GM18868 (cell line): ENCODE measurements around the gene CAPRIN2.

Experiments
- ATAC-seq: cut with Tn5 transposase; IDR thresholded peaks from one replicate; pipeline ENCODE4 v1.9.1; 2021; ENCODE audit warnings: mild to moderate bottlenecking, moderate library complexity; ENCODE audit not compliant: unreplicated experiment

CAPRIN2 gene

GRCh38 chr12:30769802-30770201 lies 15.1 kb upstream of the CAPRIN2 start:
- no peak for ATAC-seq

GRCh38 chr12:30764251-30764650 lies 9.5 kb upstream of the CAPRIN2 start:
- ATAC-seq: no peak

GRCh38 chr12:30763053-30763452 lies 8.3 kb upstream of the CAPRIN2 start:
- ATAC-seq: no peak

DNA sequence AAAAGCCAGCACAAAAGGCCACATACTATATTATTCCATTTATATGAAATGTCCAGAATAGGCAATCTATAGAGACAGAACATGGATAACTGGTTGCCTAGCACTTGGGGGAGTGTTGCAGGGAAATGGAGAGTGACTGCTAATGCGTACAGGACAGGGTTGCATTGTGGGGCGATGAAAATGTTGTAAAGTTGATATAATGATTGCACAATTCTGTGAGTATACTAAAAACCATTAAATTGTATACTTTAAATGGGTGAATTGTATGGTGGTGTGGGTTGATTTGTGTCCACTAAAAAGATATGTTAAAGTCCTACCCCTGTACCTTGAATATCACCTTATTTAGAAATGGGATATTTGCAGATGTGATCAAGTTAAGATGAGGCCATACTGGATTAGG lies 7.0 kb upstream of the CAPRIN2 start:
- ATAC-seq: no peak

DNA sequence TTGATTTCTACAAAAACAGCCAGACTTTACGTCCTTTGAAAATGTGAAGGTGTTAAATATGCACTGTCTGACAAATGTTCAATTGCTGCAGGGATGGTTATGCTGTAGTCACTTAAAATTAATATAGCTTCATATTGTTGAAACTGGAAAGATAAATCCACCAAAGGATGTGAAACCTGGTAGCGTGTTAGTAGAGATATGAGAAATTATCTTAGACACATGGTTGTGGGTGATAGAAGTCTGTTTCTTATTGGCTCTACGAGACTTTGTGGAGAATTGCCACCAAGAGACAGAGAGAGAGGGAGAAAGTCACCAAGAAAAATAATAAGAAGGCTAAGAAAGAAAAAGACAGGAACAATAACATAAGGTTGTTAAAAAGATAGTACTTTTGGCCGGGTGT lies 2.6 kb upstream of the CAPRIN2 start:
- ATAC-seq: no peak

DNA sequence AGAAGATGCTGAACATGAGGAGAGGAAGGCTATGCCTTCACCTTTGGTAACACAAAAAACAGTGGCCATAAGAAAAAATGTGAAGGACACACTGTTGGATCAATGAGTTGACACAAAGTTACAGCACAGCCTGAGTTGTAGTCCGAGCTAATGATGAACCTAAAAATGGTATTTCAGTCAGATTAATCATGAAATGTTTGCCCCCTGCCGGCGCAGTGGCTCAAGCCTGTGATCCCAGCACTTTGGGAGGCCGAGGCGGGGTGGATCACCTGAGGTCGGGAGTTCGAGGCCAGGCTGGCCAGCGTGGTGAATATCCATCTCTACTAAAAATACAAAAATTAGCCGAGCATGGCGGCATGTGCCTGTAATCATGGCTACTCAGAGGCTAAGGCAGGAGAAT lies 1.3 kb upstream of the CAPRIN2 start:
- no peak for ATAC-seq

DNA sequence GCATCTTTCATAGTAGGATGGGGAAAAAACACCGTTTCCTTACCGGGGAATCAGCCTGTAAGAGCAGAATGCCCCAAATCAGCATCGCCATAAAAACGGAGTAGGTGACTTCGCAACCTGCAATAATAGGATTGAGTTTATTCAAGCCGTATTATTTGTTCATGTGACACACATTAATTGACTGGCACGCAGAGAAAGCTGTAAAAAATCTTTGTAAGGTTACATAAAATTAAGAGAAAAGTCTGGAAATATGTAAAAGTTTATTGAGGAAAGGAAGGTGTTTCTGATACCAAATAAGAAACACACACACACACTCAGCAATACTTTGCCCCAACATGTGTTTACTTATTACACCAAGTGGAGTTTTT lies 628 bp upstream of the CAPRIN2 start:
- ATAC-seq: no peak

GRCh38 chr12:30754383-30754749 lies 385 bp downstream of the CAPRIN2 start:
- no peak for ATAC-seq

DNA sequence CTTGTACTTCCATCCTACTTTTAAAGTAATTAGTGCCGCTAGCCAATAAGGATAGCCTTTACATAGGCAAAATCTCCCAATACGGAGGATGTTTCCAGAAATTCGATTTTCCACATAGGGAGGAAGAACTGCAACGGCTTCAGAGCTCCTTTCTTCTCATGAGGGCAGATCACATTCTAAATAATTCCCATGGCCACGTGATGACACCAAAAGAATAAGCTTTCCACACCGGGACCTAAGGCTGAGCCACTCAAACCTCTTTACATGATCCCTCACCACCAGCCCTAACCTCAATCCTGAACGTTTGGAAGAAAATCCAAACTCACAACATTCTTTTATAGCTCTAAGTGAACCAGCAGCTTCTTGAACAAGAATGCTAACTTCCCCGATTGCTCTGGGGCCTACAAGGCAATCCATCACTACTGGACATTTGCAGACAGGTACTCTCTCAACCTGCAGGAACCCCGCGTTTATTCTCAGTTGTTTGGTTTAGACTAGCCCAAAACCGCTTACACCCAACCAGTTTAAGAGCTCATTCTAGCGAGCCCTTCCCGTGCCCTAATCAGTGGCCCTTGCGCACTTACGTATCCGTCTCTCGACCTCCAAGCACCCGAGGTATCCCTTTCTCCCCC lies 884 bp downstream of the CAPRIN2 start:
- no peak for ATAC-seq

DNA sequence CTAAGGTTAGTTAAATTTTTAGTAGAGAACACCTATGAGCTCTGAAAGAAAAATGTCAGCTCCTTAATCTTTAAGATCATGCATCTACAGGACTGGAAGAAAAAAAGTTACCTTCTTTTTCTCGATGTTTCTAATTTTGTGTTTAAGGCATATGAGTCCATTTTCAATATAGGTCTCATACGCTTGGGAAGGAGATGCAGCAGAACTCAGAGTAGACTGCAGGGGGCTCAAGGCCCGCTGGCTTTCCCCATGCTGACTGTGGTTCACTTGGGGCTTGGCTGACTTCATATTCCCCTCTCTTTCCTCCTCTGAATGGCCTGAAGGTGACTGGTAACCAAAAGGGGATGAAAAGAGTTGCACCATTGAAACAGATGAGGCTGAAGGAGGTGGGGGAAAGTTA lies 1.5 kb downstream of the CAPRIN2 start:
- no peak for ATAC-seq

DNA sequence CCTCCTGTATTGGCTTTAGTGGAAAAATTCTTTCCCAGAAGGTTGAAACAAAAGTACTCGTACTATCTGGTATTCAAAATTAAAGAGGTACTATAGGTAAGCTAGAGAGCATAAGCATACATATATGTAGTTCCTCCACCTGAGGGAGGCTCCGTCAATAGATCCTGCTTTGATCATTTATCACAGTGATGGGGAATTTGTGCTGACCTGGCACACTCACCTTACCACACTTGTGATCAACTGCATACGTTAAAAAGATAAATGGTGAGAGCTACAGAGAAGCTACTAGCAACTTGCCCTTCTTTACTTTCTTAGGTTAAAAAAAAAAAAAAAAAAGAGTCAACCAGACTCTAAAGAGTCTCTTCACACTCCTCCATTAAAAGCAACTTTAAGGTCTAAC lies 2.5 kb downstream of the CAPRIN2 start:
- ATAC-seq: no peak

DNA sequence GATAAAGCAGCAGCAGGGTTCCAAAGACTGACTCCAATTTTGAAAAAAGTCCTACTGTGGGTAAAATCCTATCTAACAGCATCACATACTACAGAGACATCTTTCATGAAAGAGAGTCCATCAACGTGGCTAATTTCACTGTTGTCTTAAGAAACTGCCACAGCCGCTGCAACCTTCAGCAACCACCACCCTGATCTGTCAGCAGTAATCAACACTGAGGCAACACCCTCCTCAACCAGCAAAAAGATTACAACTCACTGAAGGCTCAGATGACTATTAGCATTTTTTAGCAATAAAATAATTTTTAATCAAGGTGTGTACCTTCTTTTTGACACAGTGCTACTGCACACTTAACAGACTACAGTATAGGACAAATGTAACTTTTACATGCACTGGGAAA lies 6.6 kb downstream of the CAPRIN2 start:
- no peak for ATAC-seq

GRCh38 chr12:30746190-30746589 lies 8.6 kb downstream of the CAPRIN2 start:
- no peak for ATAC-seq

DNA sequence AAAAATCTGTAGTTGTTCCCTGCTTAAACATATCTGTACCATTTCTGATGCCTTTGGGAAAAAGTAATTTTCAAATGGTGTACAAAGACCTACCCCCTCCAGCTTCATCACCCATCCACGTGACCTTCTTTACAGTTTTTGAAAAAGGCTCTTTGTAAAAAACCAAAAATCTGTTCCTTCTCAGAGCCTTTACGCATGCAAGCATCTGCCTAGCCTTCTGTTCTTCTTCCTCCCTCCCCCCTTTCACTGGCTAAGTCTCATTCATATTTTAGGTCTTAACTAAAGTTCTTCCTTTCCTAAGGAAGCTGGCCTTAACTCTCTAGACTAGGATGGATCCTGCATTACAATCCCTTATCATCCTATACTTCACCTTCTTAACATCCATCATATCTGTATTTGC lies 10.4 kb downstream of the CAPRIN2 start:
- ATAC-seq: no peak

GRCh38 chr12:30740274-30740673 lies 14.5 kb downstream of the CAPRIN2 start:
- ATAC-seq: no peak

DNA sequence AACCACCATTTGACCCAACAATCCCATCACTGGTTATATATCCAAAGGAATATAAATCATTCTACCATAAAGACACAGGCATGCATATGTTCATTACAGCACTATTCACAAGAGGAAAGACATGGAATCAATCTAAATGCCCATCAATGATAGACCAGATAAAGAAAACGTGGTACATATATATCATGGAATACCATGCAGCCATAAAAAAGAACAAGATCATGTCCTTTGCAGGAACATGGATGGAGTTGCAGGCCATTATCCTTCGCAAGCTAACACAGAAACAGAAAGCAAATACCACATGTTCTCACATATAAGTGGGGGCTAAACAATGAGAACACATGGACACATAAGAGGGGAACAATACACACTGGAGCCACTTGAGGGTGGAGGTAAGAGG lies 15.7 kb downstream of the CAPRIN2 start:
- no peak for ATAC-seq

DNA sequence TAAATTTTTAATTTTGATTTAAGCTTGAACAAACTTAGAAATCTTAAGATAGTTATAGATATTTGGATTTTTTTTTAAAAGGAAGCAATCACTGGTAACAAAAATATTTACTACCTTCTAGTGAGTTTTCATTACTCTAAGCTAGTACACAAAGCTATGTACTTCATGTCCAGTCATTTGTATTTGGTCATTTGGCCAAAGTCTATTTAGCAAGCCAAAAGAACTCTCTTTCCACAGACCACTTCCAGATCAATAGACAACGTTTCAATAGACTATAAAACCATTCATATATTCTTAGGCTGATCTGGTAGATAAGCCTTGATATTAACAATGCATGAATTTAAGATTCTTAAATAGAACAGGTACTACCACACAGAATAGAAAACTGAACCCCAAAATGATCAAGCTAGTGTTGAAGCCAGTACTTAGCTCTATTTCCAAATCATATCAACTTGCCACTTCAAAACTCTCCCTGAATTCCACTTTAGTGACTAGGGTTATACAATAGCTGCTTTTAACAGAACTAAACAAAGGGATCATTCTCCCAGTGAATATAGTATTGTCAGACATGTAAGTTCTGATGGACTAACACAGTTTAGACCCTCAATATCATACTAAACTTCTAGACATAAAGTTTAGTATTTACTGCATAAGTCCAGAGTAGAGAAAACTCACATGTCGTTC lies 21.7 kb downstream of the CAPRIN2 start:
- ATAC-seq: no peak

DNA sequence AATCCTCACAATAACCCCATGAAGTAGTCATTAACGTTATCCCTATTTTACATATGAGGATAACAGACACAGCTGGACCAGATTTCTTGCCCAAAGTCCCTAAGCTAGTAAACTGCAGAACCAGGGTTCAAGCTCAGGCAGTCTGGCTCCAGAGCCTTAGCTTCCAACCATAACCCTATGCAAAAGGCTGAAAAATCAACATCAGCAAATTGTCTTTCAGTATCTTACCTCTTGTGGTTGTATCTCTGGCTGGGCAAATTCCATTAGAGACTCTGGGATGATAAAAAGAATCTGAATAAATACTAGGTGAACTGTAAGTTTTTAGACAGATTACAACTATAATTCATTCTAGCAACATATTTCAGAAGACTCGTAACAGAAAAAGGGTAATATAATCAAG lies 24.7 kb downstream of the CAPRIN2 start:
- ATAC-seq: no peak

DNA sequence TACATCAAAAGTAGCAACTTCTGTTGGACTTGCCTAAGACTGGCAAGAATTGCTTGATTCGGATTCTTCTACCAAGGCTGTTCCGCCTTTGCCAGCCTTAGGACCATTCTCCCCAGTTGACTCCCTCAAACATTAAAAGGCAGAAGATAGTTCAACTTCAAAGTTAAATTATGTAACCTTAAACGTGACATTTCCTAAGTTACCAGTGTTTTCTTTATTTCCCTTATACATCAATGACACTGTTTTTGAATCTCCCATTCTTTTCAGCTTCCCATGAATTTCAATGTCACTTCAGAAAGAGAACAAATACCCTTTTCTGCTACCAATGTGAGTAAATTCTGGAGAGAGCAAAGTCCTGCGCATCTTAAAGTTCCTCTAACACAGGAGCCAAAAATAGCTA lies 25.2 kb downstream of the CAPRIN2 start:
- no peak for ATAC-seq

GRCh38 chr12:30726647-30727046 lies 28.1 kb downstream of the CAPRIN2 start:
- no peak for ATAC-seq

DNA sequence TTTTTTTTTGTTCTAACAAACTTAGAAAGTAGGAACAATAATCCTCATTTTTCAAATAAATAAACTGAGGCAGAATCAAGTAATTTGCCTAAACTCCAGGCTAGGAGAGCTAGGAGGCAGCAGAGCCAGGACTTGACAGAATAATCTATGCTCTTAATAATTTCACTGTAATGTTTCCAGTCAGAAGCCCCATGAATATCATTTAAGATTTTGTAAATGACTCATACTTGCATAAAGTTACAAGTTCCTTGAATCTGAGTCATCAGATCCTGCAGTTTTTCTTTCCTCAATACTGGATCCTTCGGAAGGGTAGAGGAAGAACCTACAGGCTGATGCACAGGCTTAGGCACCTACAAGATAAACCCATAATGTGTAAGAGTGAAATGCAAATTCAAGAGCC lies 29.0 kb downstream of the CAPRIN2 start:
- no peak for ATAC-seq

DNA sequence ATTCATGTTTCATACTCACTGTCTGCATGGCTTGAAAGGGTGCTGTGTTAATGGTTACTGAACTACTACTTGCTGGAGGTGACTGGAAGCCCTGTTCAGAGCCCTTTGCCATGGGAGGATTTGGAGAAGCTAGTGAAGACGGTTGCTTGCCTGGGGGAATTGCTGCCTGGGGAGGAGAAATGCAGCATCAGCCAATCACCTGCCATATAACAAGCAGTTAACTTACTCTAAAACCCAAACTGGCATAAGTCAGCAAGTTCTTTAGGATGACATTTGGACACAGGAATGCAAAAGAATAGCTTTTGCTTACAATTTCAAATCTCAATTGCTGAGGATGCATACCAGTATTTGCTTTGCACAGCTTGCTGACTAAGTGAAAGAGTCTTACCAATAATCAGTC lies 35.7 kb downstream of the CAPRIN2 start:
- ATAC-seq: no peak
